Measurements from ENCODE around the gene ZBTB33.

Gene ZBTB33

DNA sequence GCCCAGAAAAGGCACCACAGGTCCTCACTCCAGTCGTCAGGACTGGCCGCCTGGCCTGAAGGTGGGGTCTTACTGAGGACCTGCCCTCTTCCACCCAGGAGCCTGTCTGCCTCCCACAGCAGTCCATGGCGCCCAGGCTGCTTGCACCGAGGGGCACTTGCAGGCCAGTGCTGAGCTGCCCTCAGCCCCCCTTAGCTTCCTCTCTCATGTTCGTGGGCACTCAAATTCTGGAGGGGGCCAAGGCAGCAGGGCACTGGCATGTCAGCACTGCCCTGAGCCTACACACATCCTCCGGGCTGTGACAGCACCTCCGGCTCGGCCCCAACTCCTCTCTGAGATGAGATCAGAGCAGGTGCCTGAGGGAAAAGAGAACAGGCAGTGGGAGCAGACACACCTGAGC lies 27.2 kb upstream of the ZBTB33 start:
- no peaks in the 10 kb centered on the region for H3K36me3 ChIP-seq (replicated peaks)
- TF ChIP-seq, protein P1, sequence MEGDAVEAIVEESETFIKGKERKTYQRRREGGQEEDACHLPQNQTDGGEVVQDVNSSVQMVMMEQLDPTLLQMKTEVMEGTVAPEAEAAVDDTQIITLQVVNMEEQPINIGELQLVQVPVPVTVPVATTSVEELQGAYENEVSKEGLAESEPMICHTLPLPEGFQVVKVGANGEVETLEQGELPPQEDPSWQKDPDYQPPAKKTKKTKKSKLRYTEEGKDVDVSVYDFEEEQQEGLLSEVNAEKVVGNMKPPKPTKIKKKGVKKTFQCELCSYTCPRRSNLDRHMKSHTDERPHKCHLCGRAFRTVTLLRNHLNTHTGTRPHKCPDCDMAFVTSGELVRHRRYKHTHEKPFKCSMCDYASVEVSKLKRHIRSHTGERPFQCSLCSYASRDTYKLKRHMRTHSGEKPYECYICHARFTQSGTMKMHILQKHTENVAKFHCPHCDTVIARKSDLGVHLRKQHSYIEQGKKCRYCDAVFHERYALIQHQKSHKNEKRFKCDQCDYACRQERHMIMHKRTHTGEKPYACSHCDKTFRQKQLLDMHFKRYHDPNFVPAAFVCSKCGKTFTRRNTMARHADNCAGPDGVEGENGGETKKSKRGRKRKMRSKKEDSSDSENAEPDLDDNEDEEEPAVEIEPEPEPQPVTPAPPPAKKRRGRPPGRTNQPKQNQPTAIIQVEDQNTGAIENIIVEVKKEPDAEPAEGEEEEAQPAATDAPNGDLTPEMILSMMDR (IDR thresholded peaks at IDR 0.05; ENCODE audit: low read depth, low read length, missing control alignments): no peak
- in situ Hi-C loops (cut with HindIII; ENCODE audit: low pct_ligation_motif_present, low sequenced_read_pairs): no loop called here
- H3K27me3 ChIP-seq (replicated peaks): no peaks in the 10 kb centered on the region
- DNase-seq: no peak
- H3K4me3 ChIP-seq (ENCODE audit: low read depth, low read length): no peak overlapping the region
- H3K27ac ChIP-seq: no peak overlapping the region

DNA sequence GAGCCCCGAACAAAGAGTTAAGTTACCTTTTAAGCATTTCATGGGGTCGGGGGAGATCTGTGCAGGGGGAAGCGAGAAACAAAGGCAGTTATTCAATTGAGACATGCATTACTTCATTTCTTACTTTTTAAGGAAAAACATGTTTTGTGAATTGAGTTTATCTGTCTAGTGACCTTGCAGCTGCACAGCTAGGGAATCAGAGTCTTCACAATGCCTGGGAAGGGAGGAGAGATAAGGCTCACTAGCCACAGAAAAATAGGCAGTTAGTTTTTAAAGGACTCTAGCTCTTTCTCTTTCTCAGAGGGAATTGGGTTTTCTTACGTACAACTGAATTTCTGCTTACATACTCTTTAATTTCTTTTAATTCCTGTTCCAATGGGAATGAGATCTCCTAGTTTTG lies 26.2 kb upstream of the ZBTB33 start:
- TF ChIP-seq, protein P1 (IDR thresholded peaks at IDR 0.05; ENCODE audit: low read depth, low read length, missing control alignments): no peak
- Histone ChIP-seq H3K27ac (no peak overlapping the region), H3K27me3 (replicated peaks) (no peaks in the 10 kb centered on the region), H3K4me3 (ENCODE audit: low read depth, low read length) (no peak overlapping the region), H3K36me3 (replicated peaks) (no peaks in the 10 kb centered on the region)
- in situ Hi-C loops (cut with HindIII; ENCODE audit: low pct_ligation_motif_present, low sequenced_read_pairs): no loop called here
- no peak for DNase-seq

DNA sequence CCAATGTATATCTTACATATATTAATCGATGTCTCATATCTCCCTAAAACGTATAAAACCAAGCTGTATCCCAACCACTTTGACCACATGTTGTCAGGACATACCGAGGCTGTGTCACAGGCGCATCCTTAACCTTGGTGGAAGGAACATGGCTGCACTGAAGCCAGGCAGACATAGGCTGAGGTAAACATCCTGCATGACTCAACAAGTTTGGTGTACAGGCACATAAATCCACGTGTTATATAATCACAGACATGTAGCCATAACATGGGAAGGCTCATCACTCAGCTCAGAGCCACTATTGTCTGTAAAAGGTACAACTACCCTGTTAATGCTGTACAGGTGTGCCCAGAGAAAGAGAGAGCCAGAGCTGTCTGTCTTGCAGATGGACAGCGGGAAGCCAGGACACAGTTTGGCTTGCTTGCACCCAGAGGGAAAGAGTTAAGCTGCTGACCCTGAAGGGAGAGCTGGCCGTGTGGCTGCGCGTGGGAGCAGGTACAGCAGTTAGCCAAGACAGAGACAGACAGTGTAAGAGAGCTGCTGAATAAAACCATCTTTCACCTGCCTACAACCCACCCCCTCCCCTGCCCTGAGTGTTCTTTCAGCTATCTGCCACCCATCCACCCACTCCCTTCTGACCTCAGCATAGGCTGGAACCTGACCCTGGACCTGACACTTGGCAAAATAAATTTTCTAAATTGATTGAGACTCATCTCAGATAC lies 22.3 kb upstream of the ZBTB33 start:
- in situ Hi-C loops (cut with HindIII; ENCODE audit: low pct_ligation_motif_present, low sequenced_read_pairs): no loop called here
- TF ChIP-seq, protein P1 (IDR thresholded peaks at IDR 0.05; ENCODE audit: low read depth, low read length, missing control alignments): no peak
- DNase-seq: no peak
- Histone ChIP-seq H3K27ac (no peak overlapping the region), H3K4me3 (ENCODE audit: low read depth, low read length) (no peak overlapping the region), H3K36me3 (replicated peaks) (no peaks in the 10 kb centered on the region), H3K27me3 (replicated peaks) (no peaks in the 10 kb centered on the region)

DNA sequence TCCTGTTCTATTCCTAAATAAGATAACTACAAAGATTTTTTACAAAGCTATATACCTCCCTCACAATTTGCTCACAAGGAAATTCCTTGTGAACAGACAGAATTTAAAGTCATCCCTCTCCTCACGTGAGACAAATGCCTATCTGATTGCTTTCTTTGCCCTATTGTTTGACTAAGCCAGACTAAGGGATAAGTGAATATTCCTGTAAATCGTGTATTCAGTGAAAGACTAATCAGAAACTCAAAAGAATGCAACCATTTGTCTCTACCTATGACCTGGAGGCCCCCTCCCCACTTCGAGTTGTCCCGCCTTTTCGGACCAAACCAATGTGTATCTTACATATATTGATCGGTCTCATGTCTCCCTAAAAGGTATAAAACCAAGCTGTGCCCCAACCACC lies 15.3 kb upstream of the ZBTB33 start:
- H3K36me3 ChIP-seq (replicated peaks): no peaks in the 10 kb centered on the region
- TF ChIP-seq, protein P1 (IDR thresholded peaks at IDR 0.05; ENCODE audit: low read depth, low read length, missing control alignments): no peak
- in situ Hi-C loops (cut with HindIII; ENCODE audit: low pct_ligation_motif_present, low sequenced_read_pairs): no loop called here
- DNase-seq: no peak
- H3K4me3 ChIP-seq (ENCODE audit: low read depth, low read length): no peak overlapping the region
- H3K27me3 ChIP-seq (replicated peaks): no peaks in the 10 kb centered on the region
- H3K27ac ChIP-seq: no peak overlapping the region

DNA sequence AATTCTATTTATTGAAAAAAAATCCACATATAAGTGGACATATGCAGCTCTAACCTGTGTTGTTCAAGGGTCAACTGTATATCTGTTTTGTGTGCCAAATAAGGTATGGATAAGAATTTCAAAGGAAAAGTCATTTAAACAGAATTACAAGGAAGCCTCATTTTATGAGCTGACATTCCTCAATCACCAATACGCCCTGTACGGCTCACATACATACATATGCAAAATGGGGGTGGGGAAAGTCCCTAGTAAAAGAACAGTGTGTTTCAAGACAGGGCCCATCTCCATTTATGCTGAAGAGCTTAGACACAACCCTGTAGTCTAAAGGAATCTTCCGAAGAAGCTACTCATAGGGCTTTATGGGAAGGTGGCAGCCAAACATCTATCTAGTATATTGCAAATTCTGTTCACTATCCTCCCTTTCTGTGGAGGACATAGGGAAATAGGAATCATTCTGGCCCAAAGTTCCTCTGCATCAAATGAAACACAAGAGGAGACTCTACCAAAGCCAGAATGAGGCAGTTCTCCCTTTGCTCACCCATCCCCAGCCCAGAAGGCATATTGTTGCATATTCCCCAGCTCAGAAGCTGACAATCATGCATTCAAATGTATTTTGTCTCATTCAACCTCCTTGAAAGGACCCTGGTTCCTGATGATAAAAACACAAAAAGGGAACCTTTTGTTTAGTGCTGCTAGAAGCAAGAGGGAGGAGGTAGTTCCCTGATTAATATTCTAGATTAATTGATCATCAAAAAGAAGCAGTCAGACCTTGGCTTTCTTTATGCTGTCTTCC lies 13.7 kb upstream of the ZBTB33 start:
- in situ Hi-C loops (cut with HindIII; ENCODE audit: low pct_ligation_motif_present, low sequenced_read_pairs): no loop called here
- no peak overlapping the region for H3K4me3 ChIP-seq (ENCODE audit: low read depth, low read length)
- H3K27me3 ChIP-seq (replicated peaks): no peaks in the 10 kb centered on the region
- TF ChIP-seq, protein P1 (IDR thresholded peaks at IDR 0.05; ENCODE audit: low read depth, low read length, missing control alignments): no peak
- no peaks in the 10 kb centered on the region for H3K36me3 ChIP-seq (replicated peaks)
- DNase-seq: no peak
- H3K27ac ChIP-seq: no peak overlapping the region
